Measurements from ENCODE around the gene U2AF2.

U2AF2 gene

GRCh38 chr19:55644191-55644833 lies 10.5 kb upstream of the U2AF2 start:
- no peak for DNase-seq

GRCh38 chr19:55644842-55645511 lies 9.9 kb upstream of the U2AF2 start:
- no peak for DNase-seq

DNA sequence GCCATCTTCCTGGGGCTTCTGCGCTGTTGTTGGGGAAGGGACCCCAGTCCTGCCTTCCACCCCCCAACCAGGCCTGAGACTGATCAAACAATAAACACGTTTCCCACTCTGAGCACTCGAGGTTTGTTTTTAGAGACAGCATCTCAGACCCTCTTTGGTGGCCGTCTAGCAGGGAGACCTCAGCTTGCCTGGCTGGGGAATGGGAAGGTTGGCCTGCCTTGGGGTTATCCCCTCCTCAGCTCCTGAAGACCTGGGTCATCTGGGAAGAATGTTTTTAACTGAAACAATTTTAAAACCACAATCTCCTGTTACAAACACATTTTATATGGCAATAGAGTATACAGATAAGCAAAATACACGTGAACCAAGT lies 9.3 kb upstream of the U2AF2 start:
- DNase-seq, result no peak

- no peak for DNase-seq
Measured at GRCh38 chr19:55646889-55647731, 7.7 kb upstream of the U2AF2 start.

DNA sequence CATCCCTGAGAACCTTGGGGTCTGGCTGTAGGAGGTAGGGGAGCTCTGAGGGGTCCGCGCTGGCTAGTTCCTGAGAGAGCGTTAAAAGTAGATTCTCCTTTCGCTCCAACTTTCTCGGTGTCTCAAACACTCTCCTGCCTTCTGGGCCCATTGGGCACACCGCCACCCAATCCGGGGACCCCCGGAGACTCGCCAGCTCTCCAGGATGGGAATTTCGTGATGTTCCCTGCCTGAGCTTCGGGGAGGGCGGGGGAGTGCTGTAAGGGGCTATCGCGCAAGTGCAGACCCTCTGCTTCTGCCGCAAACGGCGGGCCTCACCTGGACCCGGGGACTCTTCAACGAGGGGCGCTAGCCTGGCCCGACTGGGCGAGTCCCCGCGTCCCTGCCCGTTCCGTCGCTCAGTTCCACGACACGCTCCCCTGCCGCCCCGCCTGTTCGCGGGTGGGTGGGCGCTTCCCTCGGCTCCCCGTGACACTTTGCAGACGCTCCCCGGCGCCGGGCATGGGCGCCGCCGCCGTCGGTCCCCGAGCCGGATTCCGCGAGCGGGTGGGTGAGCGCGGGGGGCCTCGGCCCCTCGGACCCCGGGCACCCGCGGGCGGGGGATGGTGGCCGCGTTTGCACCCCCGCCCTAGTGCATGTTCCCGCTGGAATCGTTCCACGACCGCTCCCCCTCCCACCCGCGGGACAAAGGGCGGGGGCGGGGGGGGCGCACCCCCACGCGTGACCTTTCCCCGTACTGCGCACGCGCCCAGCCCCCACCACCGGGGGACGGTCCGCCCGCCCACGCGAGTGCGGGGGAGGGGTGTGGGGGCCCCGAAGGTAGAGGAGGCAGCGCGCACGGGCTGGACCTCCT lies 6.9 kb upstream of the U2AF2 start, which contains the start of gene CCDC106:
TSS of gene CCDC106 (plus strand) at position 481 of the 853 bp plus-strand sequence. CDS start 835 bp downstream, outside the sequence.
- DNase-seq, result peak; percentile 48

DNA sequence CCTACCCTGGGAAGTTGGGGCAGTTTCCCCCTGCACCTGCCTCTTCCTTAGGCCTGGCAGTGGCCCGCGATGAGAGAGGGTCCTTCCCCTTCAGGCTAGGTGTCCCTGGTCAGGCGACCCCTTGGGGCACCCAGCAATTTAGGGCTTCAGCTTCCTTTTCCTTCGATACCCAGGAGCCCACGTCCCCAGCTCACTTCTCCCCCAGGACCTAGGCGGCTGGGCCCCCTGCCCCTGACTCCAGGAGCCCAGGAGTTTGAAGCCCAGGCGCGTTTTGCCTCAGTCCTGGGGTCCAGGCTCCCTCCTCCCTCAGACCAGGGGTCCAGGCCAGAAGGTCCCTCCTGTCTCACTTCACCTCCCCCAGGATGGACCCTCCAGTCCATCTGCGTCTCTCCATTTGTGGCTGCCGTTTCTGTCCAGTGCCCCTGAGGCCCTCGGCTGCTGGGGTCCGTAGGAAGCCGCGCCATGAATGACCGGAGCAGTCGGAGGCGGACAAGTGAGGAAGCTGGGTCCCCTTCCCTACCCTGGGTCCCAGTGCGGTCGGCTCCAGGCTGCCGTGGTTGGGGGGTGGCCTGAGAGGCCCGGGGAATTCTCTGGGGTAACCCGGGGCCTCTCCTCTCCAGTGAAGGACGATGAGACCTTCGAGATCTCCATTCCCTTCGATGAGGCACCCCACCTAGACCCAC lies 6.1 kb upstream of the U2AF2 start:
- DNase-seq, result no peak

DNA sequence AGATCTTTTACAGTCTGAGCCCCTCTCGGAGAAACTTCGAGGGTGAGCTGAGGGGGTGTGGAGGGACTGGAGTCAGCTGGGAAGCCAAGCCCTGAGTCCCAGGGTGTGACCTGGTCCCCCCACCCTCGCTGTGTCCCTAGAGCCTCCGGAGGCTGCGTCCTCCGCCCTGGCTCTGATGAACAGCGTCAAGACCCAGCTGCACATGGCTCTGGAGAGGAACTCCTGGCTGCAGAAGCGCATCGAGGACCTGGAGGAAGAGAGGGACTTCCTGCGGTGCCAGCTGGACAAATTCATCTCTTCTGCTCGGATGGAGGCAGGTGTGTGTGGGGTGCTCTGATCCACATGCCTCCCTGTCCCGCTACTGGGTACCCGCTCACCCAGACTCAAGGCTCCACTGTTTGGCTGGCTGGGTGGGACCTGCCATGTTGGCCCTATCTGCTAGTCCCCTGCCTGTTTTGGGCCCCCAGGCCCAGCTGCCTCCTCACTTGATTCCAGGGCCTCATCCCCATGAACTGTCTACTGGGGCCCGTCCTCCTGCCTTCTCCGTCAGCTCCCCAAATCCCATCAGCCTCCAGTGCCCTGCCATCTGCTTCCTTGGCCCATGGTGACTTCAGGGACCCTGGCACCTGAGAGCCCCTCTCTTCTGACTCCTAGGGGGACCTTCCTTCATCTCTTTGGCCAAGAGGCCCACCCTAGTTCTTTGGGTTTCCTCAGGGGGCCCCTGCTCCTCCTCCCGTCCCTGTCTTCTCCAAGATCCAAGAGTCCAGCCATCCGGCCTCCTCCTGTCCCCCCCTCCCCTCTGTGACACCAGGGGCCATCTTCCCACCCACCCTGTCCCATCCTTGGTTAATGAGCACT lies 5.3 kb upstream of the U2AF2 start:
- DNase-seq, result no peak

DNA sequence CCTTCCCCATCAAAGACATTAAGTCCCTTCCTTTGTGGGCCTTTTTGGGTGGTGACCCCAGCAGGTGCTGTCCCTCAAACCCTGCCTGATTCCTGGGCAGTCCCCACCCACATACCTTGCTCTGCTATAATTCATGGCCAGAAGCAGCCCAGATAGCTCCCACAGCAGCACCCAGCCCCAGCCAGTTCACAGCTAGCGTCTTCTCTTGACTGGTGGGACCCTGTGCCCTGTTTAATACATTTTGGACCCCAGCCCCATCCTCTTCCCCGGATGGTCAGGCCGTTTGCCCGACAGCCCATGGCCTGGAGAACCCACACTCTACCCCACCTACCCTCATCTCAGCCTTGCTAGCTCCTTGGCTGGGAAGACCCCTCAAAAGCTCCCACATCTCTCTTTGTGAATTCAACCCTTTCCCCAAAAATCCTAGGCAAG lies 4.7 kb upstream of the U2AF2 start:
- no peak for DNase-seq

DNA sequence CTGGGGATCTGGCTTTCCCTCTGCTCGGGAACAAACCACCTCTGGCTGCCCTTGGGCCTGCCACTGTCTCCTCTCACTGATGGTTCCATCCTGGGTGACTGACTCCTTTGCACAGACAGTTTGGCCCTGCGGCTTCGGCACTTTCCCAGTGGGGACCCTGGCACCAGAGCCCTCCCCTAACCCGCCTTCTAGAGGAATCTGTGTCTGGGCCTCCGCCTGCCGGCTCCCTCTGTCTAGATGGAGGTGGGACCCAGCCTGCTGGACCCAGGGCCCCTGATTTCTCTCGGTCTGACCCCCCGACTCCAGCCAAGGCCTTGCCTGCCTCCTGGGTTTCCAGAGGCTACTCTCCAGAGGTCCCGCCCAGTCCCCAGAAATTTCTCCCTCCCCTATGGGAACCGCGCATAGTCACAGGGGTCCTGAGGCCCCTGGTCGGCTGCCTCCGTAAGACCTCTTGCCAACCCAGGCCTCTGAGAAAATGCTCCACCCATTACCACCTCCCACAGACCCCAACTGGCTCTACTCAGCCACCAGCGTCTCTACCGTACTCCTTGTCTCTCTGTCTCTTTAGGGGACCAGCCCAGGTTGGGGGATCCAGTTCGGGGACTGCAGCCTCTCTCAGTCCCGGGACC lies 4.1 kb upstream of the U2AF2 start:
- no peak for DNase-seq

GRCh38 chr19:55651236-55651635 lies 3.6 kb upstream of the U2AF2 start:
- DNase-seq, result no peak

DNA sequence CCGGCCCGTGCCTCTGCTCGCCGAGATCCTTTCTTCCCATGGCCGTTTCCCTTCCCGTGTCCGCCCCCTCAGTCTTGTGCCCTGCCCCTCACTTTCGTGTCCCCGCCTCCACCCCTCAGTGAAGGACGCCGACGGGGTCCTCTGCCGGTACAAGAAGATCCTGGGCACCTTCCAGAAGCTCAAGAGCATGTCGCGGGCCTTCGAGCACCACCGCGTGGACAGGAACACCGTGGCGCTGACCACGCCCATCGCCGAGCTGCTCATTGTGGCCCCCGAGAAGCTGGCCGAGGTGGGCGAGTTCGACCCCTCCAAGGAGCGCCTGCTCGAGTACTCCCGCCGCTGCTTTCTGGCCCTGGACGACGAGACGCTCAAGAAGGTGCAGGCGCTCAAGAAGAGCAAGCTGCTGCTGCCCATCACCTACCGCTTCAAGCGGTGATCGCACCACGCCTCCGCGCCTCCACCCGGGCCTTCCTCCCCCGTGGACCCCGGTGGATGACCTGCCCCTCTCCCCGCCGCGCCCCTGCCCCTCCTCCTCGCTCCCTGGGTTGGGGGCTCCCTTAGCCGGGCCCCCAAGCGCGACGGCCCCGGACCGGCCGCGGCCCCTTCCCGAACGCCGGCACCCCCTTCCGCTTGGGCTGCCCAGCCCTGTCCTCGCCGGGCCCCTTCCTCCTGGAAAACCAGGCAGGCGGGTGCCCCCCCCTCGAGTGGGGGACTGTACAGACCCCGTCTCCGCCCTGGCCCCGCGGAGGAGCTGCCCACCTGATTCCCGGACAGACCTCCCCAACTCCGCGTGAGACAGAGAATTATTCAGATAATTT lies 2.3 kb upstream of the U2AF2 start:
- DNase-seq, result no peak

DNA sequence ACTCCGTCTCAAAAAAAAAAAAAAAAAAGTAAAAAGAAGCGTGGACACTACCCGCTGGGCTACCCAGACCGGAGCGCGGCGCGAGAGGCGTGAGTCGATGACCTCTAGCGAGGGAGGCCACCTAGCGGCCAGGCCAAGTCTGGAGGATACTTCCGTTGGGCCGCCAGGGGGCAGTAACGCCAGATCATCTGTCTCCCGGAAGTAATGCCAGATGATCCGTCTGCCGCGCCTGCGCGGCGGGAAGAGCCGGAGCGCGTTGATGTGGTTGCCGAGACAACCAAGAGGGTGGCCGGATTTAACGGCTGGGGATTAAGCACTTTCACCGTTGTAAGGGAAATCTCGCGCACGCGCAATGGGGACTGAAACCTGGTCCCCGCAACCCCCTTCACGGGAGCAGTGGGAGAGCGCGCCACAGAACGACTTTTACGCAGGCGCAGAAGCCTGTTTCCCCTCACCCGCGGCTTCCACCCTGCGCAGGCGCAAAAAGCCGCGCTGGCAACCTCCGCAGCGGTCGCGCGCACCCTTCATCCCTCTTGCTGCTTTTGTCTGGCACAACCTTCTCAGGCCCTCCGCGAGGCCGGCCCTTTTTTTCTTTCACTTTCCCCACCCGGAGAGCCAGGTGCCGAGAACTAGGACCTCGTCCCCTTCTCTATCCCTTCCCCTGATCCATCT lies 1.0 kb upstream of the U2AF2 start:
- DNase-seq, result peak; percentile 100

DNA sequence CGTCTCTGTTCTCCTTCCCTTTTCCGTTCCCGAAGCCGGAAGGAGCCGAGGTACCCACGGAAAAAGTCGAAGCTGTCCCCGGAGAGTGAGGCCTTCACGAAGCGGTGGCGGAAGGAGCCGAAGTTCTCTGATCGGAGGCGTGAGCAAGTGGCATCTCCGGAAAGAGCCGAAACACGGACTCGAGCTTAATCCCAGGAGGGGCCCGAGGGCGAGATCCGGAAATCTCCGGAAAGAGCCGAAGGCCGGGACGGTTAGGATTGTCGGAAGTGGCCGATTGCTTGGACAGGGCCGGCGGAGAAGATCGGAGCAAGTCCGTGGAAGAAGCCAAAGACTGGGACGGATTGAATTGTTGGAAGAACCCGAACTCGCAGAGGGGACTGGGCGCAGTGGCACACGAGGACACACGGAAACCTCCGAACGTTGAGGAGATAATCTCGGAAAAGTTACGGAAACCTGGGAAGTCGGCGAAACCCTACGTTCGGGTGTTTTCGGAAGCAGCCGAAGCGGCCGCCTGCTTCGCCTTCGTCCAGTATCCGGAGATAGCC lies 440 bp upstream of the U2AF2 start:
- DNase-seq, result peak; percentile 99

DNA sequence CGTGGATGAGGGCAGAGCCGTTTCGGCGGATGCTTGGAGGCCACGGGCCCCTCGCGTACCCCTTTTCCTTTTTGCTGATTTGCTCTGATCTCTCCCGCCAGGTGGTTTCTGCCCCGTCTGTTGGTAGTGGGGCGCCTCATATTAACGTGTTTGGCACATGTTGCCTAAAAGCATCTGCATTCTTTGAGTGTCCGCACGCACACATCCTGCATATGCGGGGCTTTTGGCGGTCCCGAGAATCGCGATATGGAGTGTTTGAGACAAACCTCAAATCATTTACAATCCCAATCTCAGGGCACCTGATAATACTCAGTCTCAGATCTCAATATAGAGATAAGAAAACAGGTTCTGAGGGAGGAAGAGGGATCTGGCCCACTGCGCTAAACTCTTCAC lies 809 bp downstream of the U2AF2 start:
- no peak for DNase-seq

DNA sequence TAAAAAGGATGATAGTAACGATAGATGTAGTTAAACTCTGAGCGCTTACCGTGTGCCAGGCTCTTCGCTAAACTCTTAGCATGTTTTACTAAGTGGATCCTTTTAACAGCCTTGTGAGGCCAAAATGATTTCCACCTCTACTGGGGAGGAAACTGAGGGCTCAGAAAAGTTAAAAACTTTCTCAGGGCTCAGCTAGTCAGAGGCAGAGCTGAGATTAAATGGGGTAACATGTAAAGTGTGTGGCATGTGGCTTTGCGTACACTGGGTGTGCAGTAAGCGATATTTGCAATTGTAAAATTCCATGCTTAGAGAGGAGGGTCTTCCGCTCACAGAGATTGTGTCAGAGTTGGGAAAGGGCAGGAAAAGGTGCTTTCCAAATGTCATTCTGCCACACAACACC lies 1.7 kb downstream of the U2AF2 start:
- DNase-seq, result no peak

DNA sequence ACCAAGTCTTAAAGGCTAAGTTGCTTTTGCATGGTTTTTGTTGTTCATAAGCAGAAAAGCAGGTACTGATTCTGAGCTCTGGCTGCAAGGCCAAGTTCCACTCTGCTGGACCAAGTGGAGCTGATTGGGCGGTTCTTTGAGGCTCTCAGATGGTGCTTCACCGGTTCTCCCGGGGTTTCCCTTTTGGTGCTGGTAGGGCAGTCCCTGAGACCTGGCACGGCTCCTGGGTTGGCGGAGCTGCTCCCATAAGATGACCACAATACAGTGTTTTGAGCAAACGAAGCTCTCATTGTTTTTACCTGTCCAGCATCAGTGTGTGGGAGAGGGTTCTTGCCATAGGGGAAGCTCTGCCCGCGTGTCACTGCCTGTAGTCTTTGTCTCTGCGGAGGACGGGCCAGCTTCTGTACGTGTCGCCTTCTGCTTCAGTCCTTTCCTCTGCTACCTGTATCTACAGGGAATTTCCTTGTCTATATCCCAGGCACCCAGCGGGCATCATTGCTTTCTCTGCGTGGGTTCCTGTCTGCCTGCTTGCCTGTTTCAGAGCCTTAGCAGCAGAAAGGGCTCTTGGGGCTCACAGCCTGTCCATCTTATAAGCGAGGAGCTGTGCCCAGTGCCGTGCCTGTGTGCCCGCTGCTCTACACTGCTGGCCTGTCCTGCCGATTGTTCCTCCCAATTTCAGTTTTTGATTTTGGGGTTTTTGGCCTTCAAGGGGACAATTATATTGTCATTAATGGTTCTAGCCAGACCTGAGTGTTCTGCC lies 2.3 kb downstream of the U2AF2 start:
- no peak for DNase-seq

DNA sequence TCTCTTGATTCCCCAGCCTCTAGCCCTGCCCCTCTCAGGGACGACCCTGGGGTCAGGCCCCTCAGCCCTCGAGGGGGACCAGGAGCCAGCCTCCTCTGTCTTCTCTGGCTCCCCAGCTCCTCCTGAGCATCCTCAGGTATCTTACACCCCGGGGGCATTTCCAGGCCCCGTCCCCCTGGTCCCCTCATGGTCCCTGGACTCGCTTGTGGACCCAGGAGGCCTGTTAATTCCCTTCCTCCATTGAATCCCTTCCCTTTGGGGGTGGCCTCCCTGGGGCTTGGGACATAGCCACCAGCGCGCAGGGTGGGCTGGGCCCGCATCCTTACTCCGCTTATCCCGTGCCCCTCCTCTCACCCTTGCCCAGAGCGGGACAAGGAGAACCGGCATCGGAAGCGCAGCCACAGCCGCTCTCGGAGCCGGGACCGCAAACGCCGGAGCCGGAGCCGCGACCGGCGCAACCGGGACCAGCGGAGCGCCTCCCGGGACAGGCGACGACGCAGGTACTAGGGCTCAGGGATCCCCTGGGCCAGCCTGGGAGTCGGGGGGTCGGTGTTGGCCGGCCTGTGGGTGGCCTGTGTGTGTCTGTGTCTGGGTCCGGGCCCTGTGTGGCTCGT lies 4.1 kb downstream of the U2AF2 start:
- no peak for DNase-seq

- DNase-seq, result no peak
Measured at GRCh38 chr19:55659822-55660221, 5.0 kb downstream of the U2AF2 start.
